Peyer's patch (tissue), 4 donors: ENCODE results near the gene ZWILCH. TPM values are rescaled to one million over a fixed set of nuclear protein-coding genes. Genes with fewer than 3 reads are reported as not detected.

ENCODE experiments used
- DNase-seq, 3 donors: peaks; one replicate each; pipeline ENCODE4 v3.0.0-alpha.2; 2017 to 2019
- H3K27ac ChIP-seq, 4 donors: fragments of 200-600 bp; sonication (generic); one replicate each; pipeline ENCODE4 v1.5.1; 2016 to 2019
- H3K27me3 ChIP-seq, 2 donors: fragments of 200-600 bp; sonication (generic); one replicate each; pipeline ENCODE4 v1.5.1; 2019
- H3K36me3 ChIP-seq, 3 donors: fragments of 200-600 bp; sonication (generic); one replicate each; pipeline ENCODE4 v1.5.1; 2016 to 2019
- H3K4me1 ChIP-seq, 4 donors: fragments of 200-600 bp; sonication (generic); one replicate each; pipeline ENCODE4 v1.5.1; 2016 to 2019
- H3K4me3 ChIP-seq, 4 donors: fragments of 200-600 bp; sonication (generic); 1 replicate in 3 of 4; 2 replicates in 1 of 4; pipeline ENCODE4 v1.5.1; 2016 to 2019; ENCODE audit warnings: mild to moderate bottlenecking in 1 of 4
- H3K9me3 ChIP-seq, 4 donors: fragments of 200-600 bp; sonication (generic); one replicate each; pipeline ENCODE4 v1.5.1; 2016 to 2019; ENCODE audit warnings: mild to moderate bottlenecking in 1 of 4
- POLR2A ChIP-seq, 2 donors: fragments of 450-650 bp; IDR thresholded peaks; one replicate each; pipeline ENCODE4 v1.5.1; 2017; ENCODE audit warnings: antibody characterized with exemption in 2 of 2, mild to moderate bottlenecking in 2 of 2, moderate library complexity in 2 of 2
- total RNA-seq, 4 donors: library from RNA; depleted of rRNA; stranded (reverse); fragments of >200 nt; gene quantifications; one replicate each; pipeline ENCODE4 v1.1.0, GENCODE V29; 2016
- TF ChIP-seq, protein P1 (sequence below), 6 experiments: fragments of 450-650 bp in 4 of 6; fragments of 200-600 bp in 2 of 6; sonication (generic) in 1 of 6; IDR thresholded peaks; one replicate each; pipeline ENCODE4 v1.5.1; 2017 to 2019; ENCODE audit warnings: antibody characterized with exemption in 6 of 6, mild to moderate bottlenecking in 3 of 6, moderate library complexity in 1 of 6

Gene ZWILCH
- total RNA-seq, 4 donors from 2014 or later, result 3.6 to 11.2 (median 6.7) TPM

DNA sequence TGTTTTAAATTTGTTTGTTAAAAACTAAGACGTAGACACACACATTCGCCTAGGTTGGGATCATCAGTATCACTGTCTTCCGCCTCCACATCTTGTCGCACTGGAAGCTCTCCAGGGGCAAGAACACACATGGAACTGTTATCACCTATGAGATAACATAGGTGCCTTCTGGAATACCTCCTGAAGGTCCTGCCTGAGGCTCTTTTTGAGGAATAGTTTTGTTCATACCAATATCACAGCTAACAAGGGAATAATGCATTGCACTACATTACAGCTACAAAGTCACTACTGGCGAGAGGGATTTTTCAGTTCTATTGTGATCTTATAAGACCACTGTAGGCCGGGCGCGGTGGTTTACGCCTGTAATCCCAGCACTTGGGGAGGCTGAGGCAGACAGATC, 29.9 kb downstream of the ZWILCH start:
- H3K4me3 ChIP-seq, result no peak overlapping the region
- H3K36me3 ChIP-seq, result peaks cover 0 to 2% (median 0%) of the 10 kb centered on the region in 3 donors
- H3K27me3 ChIP-seq, result no peaks in the 10 kb centered on the region
- H3K27ac ChIP-seq, result no peak overlapping the region
- DNase-seq, result no peak
- TF ChIP-seq POLR2A (IDR thresholded peaks at IDR 0.05), result no peak
- TF ChIP-seq, protein P1, sequence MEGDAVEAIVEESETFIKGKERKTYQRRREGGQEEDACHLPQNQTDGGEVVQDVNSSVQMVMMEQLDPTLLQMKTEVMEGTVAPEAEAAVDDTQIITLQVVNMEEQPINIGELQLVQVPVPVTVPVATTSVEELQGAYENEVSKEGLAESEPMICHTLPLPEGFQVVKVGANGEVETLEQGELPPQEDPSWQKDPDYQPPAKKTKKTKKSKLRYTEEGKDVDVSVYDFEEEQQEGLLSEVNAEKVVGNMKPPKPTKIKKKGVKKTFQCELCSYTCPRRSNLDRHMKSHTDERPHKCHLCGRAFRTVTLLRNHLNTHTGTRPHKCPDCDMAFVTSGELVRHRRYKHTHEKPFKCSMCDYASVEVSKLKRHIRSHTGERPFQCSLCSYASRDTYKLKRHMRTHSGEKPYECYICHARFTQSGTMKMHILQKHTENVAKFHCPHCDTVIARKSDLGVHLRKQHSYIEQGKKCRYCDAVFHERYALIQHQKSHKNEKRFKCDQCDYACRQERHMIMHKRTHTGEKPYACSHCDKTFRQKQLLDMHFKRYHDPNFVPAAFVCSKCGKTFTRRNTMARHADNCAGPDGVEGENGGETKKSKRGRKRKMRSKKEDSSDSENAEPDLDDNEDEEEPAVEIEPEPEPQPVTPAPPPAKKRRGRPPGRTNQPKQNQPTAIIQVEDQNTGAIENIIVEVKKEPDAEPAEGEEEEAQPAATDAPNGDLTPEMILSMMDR (IDR thresholded peaks at IDR 0.05), result no peak
- no peaks in the 10 kb centered on the region for H3K4me1 ChIP-seq
- H3K9me3 ChIP-seq, result no peaks in the 10 kb centered on the region

DNA sequence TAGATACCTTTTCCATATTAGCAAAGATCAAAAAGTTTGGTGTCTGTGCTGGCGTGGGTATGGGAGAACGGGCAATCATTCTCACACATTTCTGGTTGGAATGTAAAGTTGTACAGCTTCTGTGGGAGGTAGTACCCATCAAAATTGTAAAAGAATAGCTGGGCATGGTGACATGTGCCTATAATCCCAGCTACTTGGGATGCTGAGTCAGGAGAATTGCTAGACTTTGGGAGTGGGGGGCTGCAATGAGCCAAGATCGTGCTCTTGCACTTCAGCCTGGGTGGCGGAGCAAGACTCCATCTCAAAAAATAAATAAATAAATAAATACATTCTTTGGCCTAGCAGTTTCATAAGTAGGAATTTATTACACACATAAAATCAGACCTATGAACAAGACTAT, 37.8 kb downstream of the ZWILCH start:
- DNase-seq, result no peak
- H3K27ac ChIP-seq, result no peak overlapping the region
- TF ChIP-seq, protein P1 (IDR thresholded peaks at IDR 0.05), result no peak
- no peak for TF ChIP-seq POLR2A (IDR thresholded peaks at IDR 0.05)
- no peak overlapping the region for H3K4me3 ChIP-seq
- H3K4me1 ChIP-seq, result no peaks in the 10 kb centered on the region
- no peaks in the 10 kb centered on the region for H3K27me3 ChIP-seq
- no peaks in the 10 kb centered on the region for H3K9me3 ChIP-seq
- peaks cover 0 to 13% (median 0%) of the 10 kb centered on the region in 3 donors for H3K36me3 ChIP-seq

DNA sequence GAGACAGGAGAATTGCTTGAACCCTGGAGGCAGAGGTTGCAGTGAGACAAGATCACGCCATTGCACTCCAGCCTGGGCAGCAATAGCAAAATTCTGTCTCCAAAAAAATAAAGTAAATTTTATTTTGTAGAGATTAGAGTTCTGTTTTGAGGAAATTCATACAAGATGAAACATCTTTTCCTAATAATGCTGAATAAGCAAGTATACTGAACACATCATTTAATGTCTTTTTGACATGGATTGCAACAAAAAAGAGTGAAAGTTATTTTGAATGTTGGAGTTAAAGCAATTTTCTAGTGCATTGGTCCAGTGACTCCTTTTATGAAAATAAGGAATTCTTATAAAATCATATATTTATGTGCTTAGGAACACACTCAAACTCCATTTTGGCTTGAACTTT, 40.1 kb downstream of the ZWILCH start:
- Histone ChIP-seq H3K4me1 (no peaks in the 10 kb centered on the region), H3K4me3 (no peak overlapping the region), H3K36me3 (peaks cover 0 to 16% (median 0%) of the 10 kb centered on the region in 3 donors), H3K9me3 (no peaks in the 10 kb centered on the region), H3K27me3 (no peaks in the 10 kb centered on the region), H3K27ac (no peak overlapping the region)
- DNase-seq, result no peak
- TF ChIP-seq, protein P1 (IDR thresholded peaks at IDR 0.05), result no peak
- no peak for TF ChIP-seq POLR2A (IDR thresholded peaks at IDR 0.05)

DNA sequence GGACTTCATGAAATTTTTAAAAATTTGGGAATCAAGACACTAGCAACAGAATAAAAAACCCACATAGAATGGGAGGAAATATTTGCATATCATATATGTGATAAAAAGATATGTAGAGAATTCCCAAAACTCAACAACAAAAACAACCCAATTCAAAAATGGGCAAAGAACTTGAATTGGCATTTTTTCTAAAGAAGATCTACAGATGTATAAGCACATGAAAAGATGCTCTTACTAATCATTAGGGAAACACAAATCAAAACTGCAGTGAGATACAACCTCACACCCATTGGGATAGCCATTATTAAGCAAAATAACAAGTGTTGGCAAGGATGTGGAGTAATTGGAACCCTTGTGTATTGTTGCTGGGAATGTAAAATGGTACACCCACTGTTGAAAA, 50.6 kb downstream of the ZWILCH start:
- DNase-seq, result no peak
- Histone ChIP-seq H3K27ac (no peak overlapping the region), H3K9me3 (no peaks in the 10 kb centered on the region), H3K4me3 (no peak overlapping the region), H3K36me3 (no peaks in the 10 kb centered on the region), H3K27me3 (no peaks in the 10 kb centered on the region), H3K4me1 (no peaks in the 10 kb centered on the region)
- TF ChIP-seq, protein P1 (IDR thresholded peaks at IDR 0.05), result no peak
- no peak for TF ChIP-seq POLR2A (IDR thresholded peaks at IDR 0.05)

DNA sequence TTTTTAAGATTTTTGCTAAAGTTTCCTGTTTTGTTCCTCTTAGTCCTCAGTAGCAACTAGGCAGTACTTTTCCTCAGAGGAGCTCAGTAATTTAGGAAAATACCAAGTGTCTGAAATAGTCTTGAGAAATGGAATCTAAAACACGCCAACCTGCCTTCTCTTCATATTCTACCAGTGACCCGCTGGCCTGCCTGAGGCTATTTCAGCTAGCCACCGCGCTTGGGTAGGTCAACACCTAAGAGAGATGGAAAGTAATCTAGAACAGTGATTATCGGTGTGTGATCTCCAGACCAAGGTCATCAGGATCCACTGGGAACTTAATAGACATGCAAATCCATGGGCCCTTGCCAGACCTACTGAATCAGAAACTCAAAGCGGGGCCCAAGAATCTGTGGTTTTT, 53.1 kb downstream of the ZWILCH start:
- TF ChIP-seq, protein P1 (IDR thresholded peaks at IDR 0.05), result no peak
- no peak for TF ChIP-seq POLR2A (IDR thresholded peaks at IDR 0.05)
- no peak for DNase-seq
- H3K9me3 ChIP-seq, result no peaks in the 10 kb centered on the region
- no peaks in the 10 kb centered on the region for H3K4me1 ChIP-seq
- H3K27me3 ChIP-seq, result no peaks in the 10 kb centered on the region
- no peaks in the 10 kb centered on the region for H3K36me3 ChIP-seq
- no peak overlapping the region for H3K27ac ChIP-seq
- H3K4me3 ChIP-seq, result no peak overlapping the region
